HCT116 (cell line): ENCODE measurements around the gene LGR6. TPM values are rescaled to one million over a fixed set of nuclear protein-coding genes. Genes with fewer than 3 reads are reported as not detected.

ENCODE experiments used
- ATAC-seq: fragments of 200-7000 bp; cut with Tn5 transposase; 2 replicates; pipeline ENCODE4 v1.9.1; 2020; ENCODE audit warnings: mild to moderate bottlenecking, moderate library complexity
- BruUV-seq: library from RNA; stranded (reverse); fragments of 400-500 nt; replicated peaks from 2 replicates; lab custom pipeline; 2021; lab: Mats Ljungman, UMichigan
- CTCF ChIA-PET: fragments of 300-600 bp; sonication (Branson Sonifier 250); formaldehyde crosslinking; loops from one replicate; lab custom pipeline; 2021; ENCODE audit warnings: antibody characterized with exemption; lab: Charles Lee
- POLR2A ChIA-PET: fragments of 300-600, 350-600 bp; sonication (Branson Sonifier 250); formaldehyde crosslinking; loops from one replicate; lab custom pipeline; 2021; ENCODE audit warnings: antibody characterized with exemption; lab: Charles Lee
- RAD21 ChIA-PET, 2 experiments: fragments of 300-600 bp; sonication (Branson Sonifier 250); formaldehyde crosslinking; loops; one replicate each; lab custom pipeline; 2023; ENCODE audit warnings: low total read pairs in 2 of 2; ENCODE audit not compliant: uncharacterized antibody in 2 of 2, unreplicated experiment in 2 of 2, low non-redundant PET in 1 of 2; lab: Charles Lee
- DNase-seq: peaks from one replicate; pipeline ENCODE4 v3.0.0-alpha.2; 2010; ENCODE audit warnings: low read depth, low spot score
- H2AFZ ChIP-seq: fragments of 200-600 bp; shearing (Covaris generic), sonication (generic); 2 replicates; pipeline ENCODE4 v1.6.1; 2017; ENCODE audit warnings: low read depth, mixed run types, mixed read lengths, antibody characterized with exemption, low read length; ENCODE audit not compliant: poor library complexity, severe bottlenecking
- H3K27ac ChIP-seq: 2 replicates; pipeline ENCODE4 v1.5.1; 2012; ENCODE audit warnings: low read depth, low read length
- H3K27me3 ChIP-seq: fragments of 200-600 bp; sonication (generic); 2 replicates; pipeline ENCODE4 v1.6.1; 2016; ENCODE audit warnings: mixed run types, low read length, mixed read lengths; ENCODE audit not compliant: insufficient read depth
- H3K36me3 ChIP-seq, 2 experiments: fragments of 200-500 bp in 1 of 2; fragments of 200-600 bp in 1 of 2; sonication (Bioruptor generic) in 1 of 2; sonication (generic) in 1 of 2; 2 replicates each; pipeline versions ENCODE4 v1.5.1 to v1.6.1; 2014 to 2016; ENCODE audit warnings: low read length in 2 of 2, inconsistent platforms in 1 of 2, mixed read lengths in 1 of 2, mixed run types in 1 of 2; ENCODE audit not compliant: insufficient read depth in 2 of 2, control insufficient read depth in 1 of 2
- H3K4me1 ChIP-seq, 2 experiments: fragments of 200-600 bp in 1 of 2; sonication (generic) in 1 of 2; 2 replicates each; pipeline versions ENCODE4 v1.5.1 to v1.6.1; 2012 to 2017; ENCODE audit warnings: low read length in 2 of 2, inconsistent platforms in 1 of 2, mild to moderate bottlenecking in 1 of 2, mixed read lengths in 1 of 2, mixed run types in 1 of 2, moderate library complexity in 1 of 2; ENCODE audit not compliant: insufficient read depth in 2 of 2, control insufficient read depth in 1 of 2
- H3K4me2 ChIP-seq: fragments of 200-600 bp; sonication (generic); 2 replicates; pipeline ENCODE4 v1.6.1; 2017; ENCODE audit warnings: mixed run types, low read length, mixed read lengths
- H3K4me3 ChIP-seq, 2 experiments: fragments of 200-600 bp in 1 of 2; sonication (generic) in 1 of 2; replicated peaks in 1 of 2; 2 replicates each; pipeline ENCODE4 v1.5.1; 2011 to 2016; ENCODE audit warnings: low read length in 2 of 2, control low read depth in 1 of 2, low read depth in 1 of 2, mild to moderate bottlenecking in 1 of 2, mixed read lengths in 1 of 2, mixed run types in 1 of 2
- H3K79me2 ChIP-seq: fragments of 200-600 bp; sonication (generic); 2 replicates; pipeline ENCODE4 v1.6.1; 2017; ENCODE audit warnings: mild to moderate bottlenecking, mixed run types, low read length, moderate library complexity, mixed read lengths; ENCODE audit not compliant: insufficient read depth
- H3K9ac ChIP-seq: fragments of 200-600 bp; sonication (generic); 2 replicates; pipeline ENCODE4 v1.6.1; 2016; ENCODE audit warnings: low read length, mixed read lengths
- H3K9me2 ChIP-seq: fragments of 200-600 bp; sonication (generic), shearing (Covaris generic); 2 replicates; pipeline ENCODE4 v1.6.1; 2017; ENCODE audit warnings: mixed run types, mild to moderate bottlenecking, moderate library complexity; ENCODE audit not compliant: insufficient read depth
- H3K9me3 ChIP-seq, 2 experiments: fragments of 200-500 bp in 1 of 2; fragments of 200-600 bp in 1 of 2; sonication (Bioruptor generic) in 1 of 2; sonication (generic) in 1 of 2; 2 replicates each; pipeline ENCODE4 v1.6.1; 2014 to 2017; ENCODE audit warnings: low read length in 2 of 2, mixed read lengths in 2 of 2, inconsistent platforms in 1 of 2, low read depth in 1 of 2, mild to moderate bottlenecking in 1 of 2, mixed run types in 1 of 2, moderate library complexity in 1 of 2; ENCODE audit not compliant: control insufficient read depth in 1 of 2, insufficient read depth in 1 of 2
- H4K20me1 ChIP-seq: fragments of 200-600 bp; sonication (generic), shearing (Covaris generic); 2 replicates; pipeline ENCODE4 v1.6.1; 2017; ENCODE audit warnings: mixed run types, mild to moderate bottlenecking, moderate library complexity; ENCODE audit not compliant: insufficient read depth
- CBX3 ChIP-seq: IDR thresholded peaks from 2 replicates; pipeline ENCODE4 v1.6.1; 2012; ENCODE audit warnings: low read depth
- CEBPB ChIP-seq: IDR thresholded peaks from 2 replicates; pipeline ENCODE4 v1.6.1; 2012; ENCODE audit warnings: low read depth
- RAD21 ChIP-seq: IDR thresholded peaks from 2 replicates; pipeline ENCODE4 v1.6.1; 2012; ENCODE audit warnings: low read depth, mild to moderate bottlenecking
- intact Hi-C: fragments of 100-400 bp; cut with micrococcal nuclease; formaldehyde crosslinking; loops from 2 replicates; pipeline ENCODE4 v1.10.0; 2022
- total RNA-seq: library from RNA; stranded (reverse); gene quantifications from one replicate; pipeline ENCODE4 v1.2.1, GENCODE V29; 2021; ENCODE audit not compliant: unreplicated experiment

Gene LGR6
- total RNA-seq, 1 experiment from 2014 or later: 0.20 TPM

GRCh38 chr1:202162418-202163280 is 30.9 kb upstream of the LGR6 start (continued):
- no peak for TF ChIP-seq CEBPB

- RAD21 ChIA-PET: no interaction called here
- Histone ChIP-seq H2AFZ (no peak overlapping the region), H3K9me3 (no peaks in the 10 kb centered on the region), H3K9ac (no peak overlapping the region), H3K27me3 (no peaks in the 10 kb centered on the region), H3K36me3 (no peaks in the 10 kb centered on the region), H3K9me2 (no peaks in the 10 kb centered on the region), H3K4me3 (no peak overlapping the region), H3K27ac (no peak overlapping the region), H4K20me1 (no peaks in the 10 kb centered on the region), H3K4me1 (peaks cover 10% of the 10 kb centered on the region in 2 experiments; a peak in 3 of 4 replicates), H3K4me2 (no peak overlapping the region), H3K79me2 (no peaks in the 10 kb centered on the region)
- intact Hi-C loops: no loop called here
- BruUV-seq: no TSS peak
- no peak for DNase-seq
- CTCF ChIA-PET: interaction anchor here (2.8 kb wide), 1 partner anchor 9 kb away, joined by 9 read pairs; no protein-coding TSS in a partner anchor
- POLR2A ChIA-PET: no interaction called here
- no peak for TF ChIP-seq RAD21
- no peak for TF ChIP-seq CBX3
- ATAC-seq: no peak
Measured at GRCh38 chr1:202163281-202164270, 30.0 kb upstream of the LGR6 start.
